GM12872 (cell line): ENCODE data around the gene CDK18.

Source experiments
- CTCF ChIP-seq: IDR thresholded peaks from 3 replicates; pipeline ENCODE4 v1.5.1; 2011; ENCODE audit warnings: low read depth, mild to moderate bottlenecking, low read length, moderate library complexity; ENCODE audit not compliant: insufficient read depth

Gene CDK18

GRCh38 chr1:205502111-205502810 is 2.2 kb upstream of the CDK18 start:
- TF ChIP-seq CTCF = no peak

- TF ChIP-seq CTCF = no peak
Observed at GRCh38 chr1:205502992-205503391, 1.5 kb upstream of the CDK18 start.

- TF ChIP-seq CTCF = no peak
Observed at GRCh38 chr1:205505076-205505729, 734 bp downstream of the CDK18 start.

GRCh38 chr1:205505791-205506190 is 1.3 kb downstream of the CDK18 start:
- TF ChIP-seq CTCF = no peak

- TF ChIP-seq CTCF = no peak
Observed at GRCh38 chr1:205506409-205507200, 2.1 kb downstream of the CDK18 start.

GRCh38 chr1:205508227-205508714 is 3.8 kb downstream of the CDK18 start:
- no peak for TF ChIP-seq CTCF

GRCh38 chr1:205510308-205510950 is 6.0 kb downstream of the CDK18 start:
- TF ChIP-seq CTCF = no peak
